Memory B cell (primary cell): Measurements from ENCODE around the gene WASF3.

Experiments
- ATAC-seq: fragments of 150-1000 bp; cut with Tn5 transposase; 2 replicates; pipeline ENCODE4 v1.10.0; 2021; ENCODE audit warnings: low read depth, mild to moderate bottlenecking, moderate library complexity
- DNase-seq, 2 donors: peaks; one replicate each; pipeline ENCODE4 v3.0.0; 2022; ENCODE audit warnings: low spot score in 2 of 2
- H3K27ac Mint-ChIP-seq: one replicate; pipeline ENCODE4 v1.8.0; 2022; ENCODE audit warnings: mild to moderate bottlenecking, moderate library complexity, mixed read lengths
- H3K27me3 Mint-ChIP-seq: one replicate; pipeline ENCODE4 v1.8.0; 2022; ENCODE audit warnings: mixed read lengths
- H3K36me3 Mint-ChIP-seq: one replicate; pipeline ENCODE4 v1.8.0; 2022; ENCODE audit warnings: mild to moderate bottlenecking, mixed read lengths
- H3K4me1 Mint-ChIP-seq: one replicate; pipeline ENCODE4 v1.8.0; 2022; ENCODE audit warnings: mixed read lengths
- H3K4me3 Mint-ChIP-seq: one replicate; pipeline ENCODE4 v1.8.0; 2022; ENCODE audit warnings: mild to moderate bottlenecking, moderate library complexity, mixed read lengths
- H3K9me3 Mint-ChIP-seq: one replicate; pipeline ENCODE4 v1.8.0; 2022; ENCODE audit warnings: mixed read lengths

The WASF3 gene

GRCh38 chr13:26589754-26590153 lies 32.3 kb downstream of the WASF3 start:
- ATAC-seq (no peak), DNase-seq (no peak)
- Mint-ChIP-seq H3K27me3 (peaks cover 17% of the 10 kb centered on the region), H3K36me3 (no peaks in the 10 kb centered on the region), H3K9me3 (no peaks in the 10 kb centered on the region), H3K4me3 (no peak overlapping the region), H3K4me1 (no peaks in the 10 kb centered on the region), H3K27ac (no peak overlapping the region)

- Mint-ChIP-seq H3K4me1 (no peaks in the 10 kb centered on the region), H3K27ac (no peak overlapping the region), H3K27me3 (peaks cover 18% of the 10 kb centered on the region), H3K9me3 (peaks cover under 1% of the 10 kb centered on the region), H3K36me3 (no peaks in the 10 kb centered on the region), H3K4me3 (no peak overlapping the region)
- DNase-seq (no peak), ATAC-seq (no peak)
These were observed 32.9 kb downstream of the WASF3 start for GRCh38 chr13:26590379-26590778.

- H3K27me3 Mint-ChIP-seq, result peaks cover 20% of the 10 kb centered on the region
- no peak overlapping the region for H3K27ac Mint-ChIP-seq
- H3K4me1 Mint-ChIP-seq, result no peaks in the 10 kb centered on the region
These were observed 33.5 kb downstream of the WASF3 start for GRCh38 chr13:26590951-26591350.

GRCh38 chr13:26591672-26592071 lies 34.2 kb downstream of the WASF3 start:
- ATAC-seq, result no peak
- peaks cover 3% of the 10 kb centered on the region for H3K36me3 Mint-ChIP-seq

More at GRCh38 chr13:26590951-26591350, 33.5 kb downstream of the WASF3 start:
- no peak overlapping the region for H3K4me3 Mint-ChIP-seq
- peaks cover 4% of the 10 kb centered on the region for H3K9me3 Mint-ChIP-seq
- no peak for ATAC-seq
- DNase-seq, result no peak
- no peaks in the 10 kb centered on the region for H3K36me3 Mint-ChIP-seq

GRCh38 chr13:26593661-26594060 lies 36.2 kb downstream of the WASF3 start:
- ATAC-seq, result no peak
- H3K4me3 Mint-ChIP-seq, result no peak overlapping the region
- no peak overlapping the region for H3K27ac Mint-ChIP-seq
- H3K9me3 Mint-ChIP-seq, result peaks cover 13% of the 10 kb centered on the region
- H3K27me3 Mint-ChIP-seq, result peaks cover 20% of the 10 kb centered on the region
- H3K4me1 Mint-ChIP-seq, result no peaks in the 10 kb centered on the region
- peaks cover 6% of the 10 kb centered on the region for H3K36me3 Mint-ChIP-seq
- DNase-seq, result no peak

More at GRCh38 chr13:26591672-26592071, 34.2 kb downstream of the WASF3 start:
- peaks cover 19% of the 10 kb centered on the region for H3K27me3 Mint-ChIP-seq
- H3K9me3 Mint-ChIP-seq, result peaks cover 7% of the 10 kb centered on the region
- no peak overlapping the region for H3K27ac Mint-ChIP-seq
- DNase-seq, result no peak
- no peaks in the 10 kb centered on the region for H3K4me1 Mint-ChIP-seq
- H3K4me3 Mint-ChIP-seq, result no peak overlapping the region

- H3K27ac Mint-ChIP-seq, result no peak overlapping the region
- peaks cover 13% of the 10 kb centered on the region for H3K9me3 Mint-ChIP-seq
- no peak overlapping the region for H3K4me3 Mint-ChIP-seq
- H3K4me1 Mint-ChIP-seq, result no peaks in the 10 kb centered on the region
- DNase-seq (no peak), ATAC-seq (no peak)
- peaks cover 17% of the 10 kb centered on the region for H3K27me3 Mint-ChIP-seq
- peaks cover 6% of the 10 kb centered on the region for H3K36me3 Mint-ChIP-seq
These were observed 36.9 kb downstream of the WASF3 start for GRCh38 chr13:26594363-26594762.

- H3K27me3 Mint-ChIP-seq, result peaks cover 12% of the 10 kb centered on the region
- no peak overlapping the region for H3K27ac Mint-ChIP-seq
- no peak overlapping the region for H3K4me3 Mint-ChIP-seq
- ATAC-seq, result no peak
- H3K36me3 Mint-ChIP-seq, result peaks cover 6% of the 10 kb centered on the region
- peaks cover 13% of the 10 kb centered on the region for H3K9me3 Mint-ChIP-seq
- no peaks in the 10 kb centered on the region for H3K4me1 Mint-ChIP-seq
- no peak for DNase-seq
These were observed 39.0 kb downstream of the WASF3 start for GRCh38 chr13:26596458-26596857.

- ATAC-seq (no peak), DNase-seq (no peak)
- peaks cover 14% of the 10 kb centered on the region for H3K27me3 Mint-ChIP-seq
- peaks cover 6% of the 10 kb centered on the region for H3K36me3 Mint-ChIP-seq
- no peaks in the 10 kb centered on the region for H3K4me1 Mint-ChIP-seq
- peaks cover 13% of the 10 kb centered on the region for H3K9me3 Mint-ChIP-seq
- no peak overlapping the region for H3K4me3 Mint-ChIP-seq
- no peak overlapping the region for H3K27ac Mint-ChIP-seq
These were observed 41.9 kb downstream of the WASF3 start for GRCh38 chr13:26599403-26599802.

GRCh38 chr13:26599860-26600259 lies 42.4 kb downstream of the WASF3 start:
- Mint-ChIP-seq H3K4me3 (no peak overlapping the region), H3K4me1 (no peaks in the 10 kb centered on the region), H3K27me3 (peaks cover 12% of the 10 kb centered on the region), H3K27ac (no peak overlapping the region), H3K36me3 (peaks cover 6% of the 10 kb centered on the region), H3K9me3 (peaks cover 13% of the 10 kb centered on the region)
- ATAC-seq (no peak), DNase-seq (no peak)

- DNase-seq, result no peak
- Mint-ChIP-seq H3K9me3 (peaks cover 13% of the 10 kb centered on the region), H3K27ac (no peak overlapping the region), H3K4me1 (no peaks in the 10 kb centered on the region), H3K4me3 (no peak overlapping the region), H3K27me3 (peaks cover 12% of the 10 kb centered on the region), H3K36me3 (peaks cover 6% of the 10 kb centered on the region)
- no peak for ATAC-seq
These were observed 42.9 kb downstream of the WASF3 start for GRCh38 chr13:26600343-26600742.

- Mint-ChIP-seq H3K4me1 (no peaks in the 10 kb centered on the region), H3K27me3 (peaks cover 13% of the 10 kb centered on the region), H3K4me3 (no peak overlapping the region), H3K27ac (no peak overlapping the region), H3K36me3 (peaks cover 3% of the 10 kb centered on the region), H3K9me3 (peaks cover 6% of the 10 kb centered on the region)
- ATAC-seq (peak; percentile 69), DNase-seq (no peak)
These were observed 44.2 kb downstream of the WASF3 start for GRCh38 chr13:26601669-26602068.

GRCh38 chr13:26602783-26603182 lies 45.3 kb downstream of the WASF3 start:
- Mint-ChIP-seq H3K27me3 (peaks cover 12% of the 10 kb centered on the region), H3K9me3 (peaks cover 2% of the 10 kb centered on the region), H3K4me3 (no peak overlapping the region), H3K4me1 (no peaks in the 10 kb centered on the region), H3K27ac (no peak overlapping the region), H3K36me3 (no peaks in the 10 kb centered on the region)
- ATAC-seq, result no peak
- DNase-seq, result no peak

- Mint-ChIP-seq H3K4me3 (no peak overlapping the region), H3K27me3 (peaks cover 12% of the 10 kb centered on the region), H3K36me3 (no peaks in the 10 kb centered on the region), H3K9me3 (no peaks in the 10 kb centered on the region), H3K4me1 (no peaks in the 10 kb centered on the region), H3K27ac (no peak overlapping the region)
- ATAC-seq, result no peak
- DNase-seq, result no peak
These were observed 47.5 kb downstream of the WASF3 start for GRCh38 chr13:26604784-26605545.

- Mint-ChIP-seq H3K9me3 (no peaks in the 10 kb centered on the region), H3K36me3 (no peaks in the 10 kb centered on the region), H3K4me1 (no peaks in the 10 kb centered on the region), H3K27me3 (peaks cover 14% of the 10 kb centered on the region), H3K4me3 (no peak overlapping the region), H3K27ac (no peak overlapping the region)
- ATAC-seq (no peak), DNase-seq (no peak)
These were observed 48.4 kb downstream of the WASF3 start for GRCh38 chr13:26605845-26606244.

- Mint-ChIP-seq H3K27me3 (peaks cover 12% of the 10 kb centered on the region), H3K27ac (no peak overlapping the region), H3K4me3 (no peak overlapping the region), H3K4me1 (no peaks in the 10 kb centered on the region), H3K36me3 (no peaks in the 10 kb centered on the region), H3K9me3 (no peaks in the 10 kb centered on the region)
- DNase-seq, result no peak
- no peak for ATAC-seq
These were observed 49.1 kb downstream of the WASF3 start for GRCh38 chr13:26606631-26607030.
